Endothelial cell of umbilical vein (primary cell): Measurements from ENCODE around the gene FNIP2. TPM values are rescaled to one million over a fixed set of nuclear protein-coding genes. Genes with fewer than 3 reads are reported as not detected.
A peak's percentile ranks its signal among the peaks of the same experiment; 100 is the strongest.

Source experiments
- BruUV-seq: library from RNA; stranded (reverse); fragments of 400-500 nt; replicated peaks from 2 replicates; lab custom pipeline; 2021; lab: Mats Ljungman, UMichigan
- CTCF ChIA-PET: fragments of 300-600, 350-600 bp; sonication (Branson Sonifier 250); formaldehyde crosslinking; loops from one replicate; lab custom pipeline; 2021; ENCODE audit warnings: antibody characterized with exemption, inconsistent platforms; lab: Charles Lee
- POLR2A ChIA-PET: fragments of 300-600, 350-600 bp; sonication (Branson Sonifier 250); formaldehyde crosslinking; loops from one replicate; lab custom pipeline; 2021; ENCODE audit warnings: antibody characterized with exemption, inconsistent platforms; lab: Charles Lee
- DNase-seq: peaks from one replicate; pipeline ENCODE4 v3.0.0-alpha.2; 2011; ENCODE audit warnings: low read depth, low spot score
- FAIRE-seq: peaks from 2 replicates; lab custom pipeline; 2011; peaks lifted over from hg19 to GRCh38; lab: Jason Lieb, UNC
- H2AFZ ChIP-seq: 2 replicates; pipeline ENCODE4 v1.6.0; 2012; ENCODE audit warnings: low read depth, low read length, control low read depth, inconsistent platforms
- H3K27ac ChIP-seq: 2 replicates; pipeline ENCODE4 v1.5.1; 2011; ENCODE audit warnings: low read depth, mild to moderate bottlenecking, control low read depth, low read length, moderate library complexity; ENCODE audit not compliant: insufficient read depth
- H3K27me3 ChIP-seq, 2 experiments: 2 replicates each; pipeline versions ENCODE4 v1.6.0 to v1.6.1; 2011; ENCODE audit warnings: low read length in 2 of 2, mixed read lengths in 1 of 2; ENCODE audit not compliant: control insufficient read depth in 2 of 2, insufficient read depth in 2 of 2
- H3K36me3 ChIP-seq, 2 experiments: 2 replicates in 1 of 2; 3 replicates in 1 of 2; pipeline ENCODE4 v1.5.1; 2011; ENCODE audit warnings: low read length in 2 of 2, mild to moderate bottlenecking in 1 of 2, moderate library complexity in 1 of 2; ENCODE audit not compliant: control insufficient read depth in 2 of 2, insufficient read depth in 2 of 2; ENCODE audit errors: extremely low read depth in 1 of 2
- H3K4me1 ChIP-seq: 3 replicates; pipeline ENCODE4 v1.5.1; 2011; ENCODE audit warnings: mild to moderate bottlenecking, low read length; ENCODE audit not compliant: control insufficient read depth, insufficient read depth; ENCODE audit errors: extremely low read depth
- H3K4me2 ChIP-seq: 2 replicates; pipeline ENCODE4 v1.6.1; 2011; ENCODE audit warnings: low read length, control low read depth, mixed read lengths; ENCODE audit not compliant: insufficient read depth
- H3K4me3 ChIP-seq, 3 experiments: fragments of 200-600 bp in 1 of 3; sonication (generic), shearing (Covaris generic) in 1 of 3; replicated peaks in 1 of 3; 2 replicates each; pipeline ENCODE4 v1.5.1; 2011 to 2016; ENCODE audit warnings: control low read depth in 3 of 3, low read length in 3 of 3, mild to moderate bottlenecking in 2 of 3, inconsistent platforms in 1 of 3, low read depth in 1 of 3, moderate library complexity in 1 of 3; ENCODE audit not compliant: insufficient read depth in 1 of 3
- H3K79me2 ChIP-seq: 2 replicates; pipeline ENCODE4 v1.6.0; 2012; ENCODE audit warnings: low read length, inconsistent platforms; ENCODE audit not compliant: control insufficient read depth, insufficient read depth
- H3K9ac ChIP-seq: replicated peaks from 2 replicates; pipeline ENCODE3; 2011; ENCODE audit warnings: low read length, control low read depth; ENCODE audit not compliant: insufficient read depth; ENCODE audit errors: extremely low read depth
- H3K9me1 ChIP-seq: replicated peaks from 3 replicates; pipeline ENCODE4 v1.6.0; 2011; ENCODE audit warnings: mild to moderate bottlenecking, low read length; ENCODE audit not compliant: control insufficient read depth, insufficient read depth; ENCODE audit errors: extremely low read depth
- H3K9me3 ChIP-seq: replicated peaks from 2 replicates; pipeline ENCODE4 v1.5.1; 2012; ENCODE audit warnings: low read length, inconsistent platforms; ENCODE audit not compliant: control insufficient read depth, insufficient read depth
- H4K20me1 ChIP-seq: replicated peaks from 2 replicates; pipeline ENCODE3; 2011; ENCODE audit warnings: mild to moderate bottlenecking, low read length; ENCODE audit not compliant: control insufficient read depth, insufficient read depth; ENCODE audit errors: extremely low read depth
- CTCF ChIP-seq, 2 donors: IDR thresholded peaks; 1 replicate in 1 of 2; 2 replicates in 1 of 2; pipeline ENCODE4 v1.5.1; 2011; ENCODE audit warnings: low read length in 2 of 2, mild to moderate bottlenecking in 2 of 2, moderate library complexity in 2 of 2, control low read depth in 1 of 2, inconsistent platforms in 1 of 2, low read depth in 1 of 2; ENCODE audit not compliant: insufficient read depth in 1 of 2; ENCODE audit errors: extremely low read depth in 1 of 2
- EZH2 ChIP-seq: IDR thresholded peaks from 2 replicates; pipeline ENCODE4 v1.6.1; 2012; ENCODE audit warnings: borderline replicate concordance, low read depth, mild to moderate bottlenecking, moderate library complexity, low read length, inconsistent platforms; ENCODE audit not compliant: severe bottlenecking
- FOS ChIP-seq: IDR thresholded peaks from 2 replicates; pipeline ENCODE4 v1.6.1; 2011; ENCODE audit warnings: mild to moderate bottlenecking, low read length, moderate library complexity, borderline replicate concordance; ENCODE audit not compliant: insufficient read depth
- GATA2 ChIP-seq: IDR thresholded peaks from 2 replicates; pipeline ENCODE4 v1.7.0; 2011; ENCODE audit warnings: low read depth, mild to moderate bottlenecking, moderate library complexity, mixed read lengths, low read length; ENCODE audit not compliant: insufficient read length, insufficient read depth
- JUN ChIP-seq: IDR thresholded peaks from 2 replicates; pipeline ENCODE4 v1.6.1; 2011; ENCODE audit warnings: borderline replicate concordance, low read depth; ENCODE audit not compliant: insufficient read length, insufficient read depth
- MYC ChIP-seq: IDR thresholded peaks from one replicate; pipeline ENCODE4 v1.6.1; 2011; ENCODE audit warnings: mild to moderate bottlenecking, low read depth, low read length
- POLR2A ChIP-seq: IDR thresholded peaks from 2 replicates; pipeline ENCODE4 v1.6.1; 2012; ENCODE audit warnings: low read depth, mild to moderate bottlenecking, control low read depth, low read length
- POLR2AphosphoS5 ChIP-seq: IDR thresholded peaks from 2 replicates; pipeline ENCODE4 v1.6.1; 2012; ENCODE audit warnings: low read depth, mild to moderate bottlenecking, control low read depth, low read length, moderate library complexity; ENCODE audit not compliant: insufficient read depth
- dilution Hi-C: fragments of 300-500 bp; cut with MboI; formaldehyde crosslinking; loops from one replicate; pipeline ENCODE4 v1.15.0; 2019; ENCODE audit warnings: low sequenced_read_pairs; ENCODE audit not compliant: extremely low pct_ligation_motif_present
- intact Hi-C: fragments of 100-400 bp; cut with micrococcal nuclease; formaldehyde crosslinking; loops from one replicate; pipeline ENCODE4 v1.10.0; 2022
- polyA plus RNA-seq, 4 experiments: library from polyadenylated mRNA; depleted of rRNA in 3 of 4; stranded (reverse) in 3 of 4; unstranded in 1 of 4; fragments of >200 nt; gene quantifications; 2 replicates each; pipeline versions ENCODE4 v1.2.1 to v1.2.3, GENCODE V29; 2011 to 2012; ENCODE audit warnings: missing spikeins in 1 of 4
- total RNA-seq: library from RNA; stranded (reverse); gene quantifications from 2 replicates; pipeline ENCODE4 v1.2.3, GENCODE V29; 2021
- TF ChIP-seq, protein P1 (sequence below): IDR thresholded peaks from 2 replicates; pipeline ENCODE4 v1.6.1; 2011; ENCODE audit not compliant: insufficient read depth, insufficient read length

FNIP2 gene
- total and polyA plus RNA-seq, 2 donors (not counting 3 experiments of a cell fraction or from before 2014, with no cell fraction given): 4.5 to 14.4 TPM

DNA sequence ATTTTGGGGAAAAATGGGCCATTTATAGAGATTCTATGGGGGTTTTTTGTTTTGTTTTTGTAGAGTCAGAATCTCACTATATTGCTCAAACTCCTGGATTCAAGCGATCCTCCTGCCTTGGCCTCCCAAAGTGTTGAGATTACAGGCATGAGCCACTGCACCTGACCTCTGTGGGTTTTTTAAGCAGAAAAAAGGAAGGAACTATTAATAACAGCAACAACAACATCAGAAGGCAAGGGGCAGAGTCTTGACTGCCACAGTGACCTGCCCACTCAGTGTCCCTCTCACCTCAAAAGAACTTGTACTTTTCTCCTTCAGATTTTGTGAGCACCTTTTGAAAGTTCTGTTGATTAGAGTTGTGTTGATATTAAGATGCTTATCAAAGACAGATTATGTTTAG lies 48.1 kb downstream of the FNIP2 start:
- H3K79me2 ChIP-seq: peaks cover 6% of the 10 kb centered on the region
- H3K9ac ChIP-seq: no peak overlapping the region
- no peaks in the 10 kb centered on the region for H3K9me3 ChIP-seq
- no peak overlapping the region for H3K27ac ChIP-seq
- H4K20me1 ChIP-seq: no peaks in the 10 kb centered on the region
- ChIA-PET CTCF (no interaction called here), POLR2A (no interaction called here)
- H3K4me1 ChIP-seq: peaks cover 14% of the 10 kb centered on the region
- intact Hi-C loops: no loop called here
- H3K4me2 ChIP-seq: no peak overlapping the region
- H3K36me3 ChIP-seq: no peaks in the 10 kb centered on the region
- DNase-seq (no peak), FAIRE-seq (peak; percentile 37)
- TF ChIP-seq MYC: no peak
- no peak for TF ChIP-seq GATA2
- TF ChIP-seq, protein P1, sequence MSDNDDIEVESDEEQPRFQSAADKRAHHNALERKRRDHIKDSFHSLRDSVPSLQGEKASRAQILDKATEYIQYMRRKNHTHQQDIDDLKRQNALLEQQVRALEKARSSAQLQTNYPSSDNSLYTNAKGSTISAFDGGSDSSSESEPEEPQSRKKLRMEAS: no peak
- TF ChIP-seq EZH2: no peak
- no peaks in the 10 kb centered on the region for H3K9me1 ChIP-seq
- H3K27me3 ChIP-seq: no peaks in the 10 kb centered on the region
- H2AFZ ChIP-seq: no peak overlapping the region
- H3K4me3 ChIP-seq: no peak overlapping the region
- dilution Hi-C loops: no loop called here
- no TSS peak for BruUV-seq

GRCh38 chr4:158817562-158818296 lies 48.9 kb downstream of the FNIP2 start:
- POLR2A ChIA-PET: no interaction called here
- H3K36me3 ChIP-seq: no peaks in the 10 kb centered on the region
- H3K9me3 ChIP-seq: no peaks in the 10 kb centered on the region
- H3K79me2 ChIP-seq: peaks cover 4% of the 10 kb centered on the region
- H3K4me2 ChIP-seq: peak overlapping the region; percentile 36
- H3K4me1 ChIP-seq: peaks cover 14% of the 10 kb centered on the region
- dilution Hi-C loops (no loop called here), intact Hi-C loops (no loop called here)
- no peaks in the 10 kb centered on the region for H3K27me3 ChIP-seq
- H3K27ac ChIP-seq: no peak overlapping the region
- no TSS peak for BruUV-seq
- H3K4me3 ChIP-seq: no peak overlapping the region
- peak; percentile 67 for FAIRE-seq
- H2AFZ ChIP-seq: no peak overlapping the region
- H3K9ac ChIP-seq: no peak overlapping the region
- TF ChIP-seq, protein P1: no peak
- TF ChIP-seq FOS: no peak
- TF ChIP-seq CTCF (IDR thresholded peaks at IDR 0.05; ENCODE audit: extremely low read depth in 1 of 2, insufficient read depth in 1 of 2, low read depth in 1 of 2, low read length in 2 of 2): no peak
- no peak for TF ChIP-seq MYC
- no peak for TF ChIP-seq POLR2A
- TF ChIP-seq POLR2AphosphoS5: no peak
- TF ChIP-seq JUN: no peak
- no peak for TF ChIP-seq EZH2
- TF ChIP-seq GATA2: no peak
- CTCF ChIA-PET: interaction anchor here (1.1 kb wide), 1 partner anchor 87 kb away, joined by 3 read pairs; no protein-coding TSS in a partner anchor
- H3K9me1 ChIP-seq: no peaks in the 10 kb centered on the region
- H4K20me1 ChIP-seq: no peaks in the 10 kb centered on the region
- peak; percentile 62 for DNase-seq
